KMS-11 (cell line): Measurements from ENCODE around the gene PIEZO2.

Experiments used
- H2AFZ ChIP-seq: fragments of 200-600 bp; sonication (generic); 2 replicates; pipeline ENCODE4 v1.6.1; 2016; ENCODE audit warnings: antibody characterized with exemption, mixed run types, low read depth
- H3K27ac ChIP-seq: fragments of 200-600 bp; sonication (generic); 2 replicates; pipeline ENCODE4 v1.6.1; 2016; ENCODE audit warnings: mild to moderate bottlenecking, mixed run types
- H3K27me3 ChIP-seq: fragments of 200-600 bp; sonication (generic); 2 replicates; pipeline ENCODE4 v1.6.1; 2017; ENCODE audit warnings: mild to moderate bottlenecking, low read depth, mixed run types, moderate library complexity; ENCODE audit not compliant: insufficient read depth
- H3K36me3 ChIP-seq: fragments of 200-600 bp; sonication (generic); 2 replicates; pipeline ENCODE4 v1.6.1; 2017; ENCODE audit warnings: mild to moderate bottlenecking, mixed run types; ENCODE audit not compliant: insufficient read depth
- H3K4me1 ChIP-seq: fragments of 200-600 bp; sonication (generic); 2 replicates; pipeline ENCODE4 v1.6.1; 2016; ENCODE audit warnings: mild to moderate bottlenecking, low read depth, mixed run types; ENCODE audit not compliant: poor library complexity, severe bottlenecking
- H3K4me2 ChIP-seq: fragments of 200-600 bp; sonication (generic); 2 replicates; pipeline ENCODE4 v1.7.0; 2016; ENCODE audit warnings: mild to moderate bottlenecking, mixed run types
- H3K4me3 ChIP-seq: fragments of 200-600 bp; sonication (generic); IDR thresholded peaks from 2 replicates; pipeline ENCODE4 v1.6.1; 2017; ENCODE audit warnings: low read depth, low read length, mixed read lengths; ENCODE audit not compliant: insufficient read depth
- H3K79me2 ChIP-seq: fragments of 200-600 bp; sonication (generic); 2 replicates; pipeline ENCODE4 v1.6.1; 2016; ENCODE audit warnings: low read depth, mixed run types; ENCODE audit not compliant: insufficient read depth
- H3K9ac ChIP-seq: fragments of 200-600 bp; sonication (generic); 2 replicates; pipeline ENCODE4 v1.6.1; 2016; ENCODE audit warnings: mild to moderate bottlenecking, mixed run types
- H4K20me1 ChIP-seq: fragments of 200-600 bp; sonication (generic); 2 replicates; pipeline ENCODE4 v1.6.1; 2016; ENCODE audit warnings: mild to moderate bottlenecking, mixed run types; ENCODE audit not compliant: insufficient read depth
- TF ChIP-seq, protein P1 (sequence below): fragments of 200-600 bp; sonication (generic); conservative IDR thresholded peaks from 2 replicates; pipeline ENCODE4 v1.6.1; 2017; ENCODE audit warnings: low read depth, mild to moderate bottlenecking, antibody characterized with exemption, low read length, moderate library complexity, mixed read lengths

The PIEZO2 gene

GRCh38 chr18:10834128-10834815 lies 315.1 kb downstream of the PIEZO2 start:
- Histone ChIP-seq H3K27ac (no peak overlapping the region), H3K4me1 (no peaks in the 10 kb centered on the region), H3K4me2 (no peak overlapping the region), H3K27me3 (no peaks in the 10 kb centered on the region), H4K20me1 (no peaks in the 10 kb centered on the region), H3K36me3 (no peaks in the 10 kb centered on the region), H3K4me3 (no peak overlapping the region), H3K79me2 (no peaks in the 10 kb centered on the region), H3K9ac (no peak overlapping the region), H2AFZ (no peak overlapping the region)
- TF ChIP-seq, protein P1, sequence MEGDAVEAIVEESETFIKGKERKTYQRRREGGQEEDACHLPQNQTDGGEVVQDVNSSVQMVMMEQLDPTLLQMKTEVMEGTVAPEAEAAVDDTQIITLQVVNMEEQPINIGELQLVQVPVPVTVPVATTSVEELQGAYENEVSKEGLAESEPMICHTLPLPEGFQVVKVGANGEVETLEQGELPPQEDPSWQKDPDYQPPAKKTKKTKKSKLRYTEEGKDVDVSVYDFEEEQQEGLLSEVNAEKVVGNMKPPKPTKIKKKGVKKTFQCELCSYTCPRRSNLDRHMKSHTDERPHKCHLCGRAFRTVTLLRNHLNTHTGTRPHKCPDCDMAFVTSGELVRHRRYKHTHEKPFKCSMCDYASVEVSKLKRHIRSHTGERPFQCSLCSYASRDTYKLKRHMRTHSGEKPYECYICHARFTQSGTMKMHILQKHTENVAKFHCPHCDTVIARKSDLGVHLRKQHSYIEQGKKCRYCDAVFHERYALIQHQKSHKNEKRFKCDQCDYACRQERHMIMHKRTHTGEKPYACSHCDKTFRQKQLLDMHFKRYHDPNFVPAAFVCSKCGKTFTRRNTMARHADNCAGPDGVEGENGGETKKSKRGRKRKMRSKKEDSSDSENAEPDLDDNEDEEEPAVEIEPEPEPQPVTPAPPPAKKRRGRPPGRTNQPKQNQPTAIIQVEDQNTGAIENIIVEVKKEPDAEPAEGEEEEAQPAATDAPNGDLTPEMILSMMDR = no peak

- Histone ChIP-seq H3K27ac (no peak overlapping the region), H3K4me1 (no peaks in the 10 kb centered on the region), H3K36me3 (no peaks in the 10 kb centered on the region), H3K9ac (no peak overlapping the region), H3K4me2 (no peak overlapping the region), H4K20me1 (no peaks in the 10 kb centered on the region), H3K79me2 (no peaks in the 10 kb centered on the region), H2AFZ (no peak overlapping the region), H3K27me3 (no peaks in the 10 kb centered on the region), H3K4me3 (no peak overlapping the region)
- TF ChIP-seq, protein P1 = no peak
Observed at GRCh38 chr18:10833656-10834055, 315.7 kb downstream of the PIEZO2 start.

DNA sequence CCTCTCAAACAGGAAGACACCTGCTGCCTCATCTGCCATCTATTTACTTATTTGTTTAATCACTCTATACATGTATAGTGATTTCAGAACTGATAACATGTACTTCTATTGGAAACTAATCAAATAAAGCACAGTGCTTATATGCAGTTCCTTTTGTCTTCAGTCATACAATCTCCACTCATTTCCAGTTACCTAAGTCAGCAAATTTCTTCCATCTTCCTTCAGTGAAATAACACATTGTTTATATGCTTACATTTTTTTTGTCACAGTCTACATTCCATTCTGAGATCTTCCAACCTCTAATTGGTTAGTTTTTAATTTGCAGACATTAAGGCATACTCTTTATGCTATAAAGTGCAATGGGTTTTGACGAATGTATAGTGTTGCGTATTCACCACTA lies 323.0 kb downstream of the PIEZO2 start:
- Histone ChIP-seq H3K79me2 (no peaks in the 10 kb centered on the region), H3K4me1 (no peaks in the 10 kb centered on the region), H2AFZ (no peak overlapping the region), H3K27ac (no peak overlapping the region), H3K27me3 (no peaks in the 10 kb centered on the region), H3K4me3 (no peak overlapping the region), H3K9ac (no peak overlapping the region), H4K20me1 (no peaks in the 10 kb centered on the region), H3K36me3 (no peaks in the 10 kb centered on the region), H3K4me2 (no peak overlapping the region)
- TF ChIP-seq, protein P1 = no peak

DNA sequence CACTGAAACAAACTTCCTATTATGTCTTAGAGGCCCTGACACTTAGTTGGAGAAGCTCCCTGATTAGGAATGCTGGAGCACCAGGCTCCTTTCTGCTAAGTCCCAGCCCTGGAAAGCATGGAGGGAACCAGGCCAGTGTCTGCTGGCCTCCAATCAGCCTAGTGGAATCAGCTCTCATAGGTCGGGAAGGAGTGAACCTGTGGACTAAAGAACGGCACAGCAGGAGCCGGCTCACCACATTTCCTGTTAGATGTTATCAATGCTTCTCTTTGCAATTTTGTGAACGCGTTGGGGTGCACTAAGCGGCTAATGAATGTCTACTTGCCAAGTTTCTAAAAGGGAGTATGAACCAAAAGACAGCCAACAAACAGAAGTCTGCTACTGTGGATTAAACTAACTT lies 326.9 kb downstream of the PIEZO2 start:
- Histone ChIP-seq H3K4me2 (no peak overlapping the region), H2AFZ (no peak overlapping the region), H4K20me1 (no peaks in the 10 kb centered on the region), H3K27ac (no peak overlapping the region), H3K4me3 (no peak overlapping the region), H3K4me1 (no peaks in the 10 kb centered on the region), H3K36me3 (no peaks in the 10 kb centered on the region), H3K9ac (no peak overlapping the region), H3K79me2 (no peaks in the 10 kb centered on the region), H3K27me3 (no peaks in the 10 kb centered on the region)
- TF ChIP-seq, protein P1 = no peak
